ENCODE data around the gene CRYBB1.

Gene CRYBB1

DNA sequence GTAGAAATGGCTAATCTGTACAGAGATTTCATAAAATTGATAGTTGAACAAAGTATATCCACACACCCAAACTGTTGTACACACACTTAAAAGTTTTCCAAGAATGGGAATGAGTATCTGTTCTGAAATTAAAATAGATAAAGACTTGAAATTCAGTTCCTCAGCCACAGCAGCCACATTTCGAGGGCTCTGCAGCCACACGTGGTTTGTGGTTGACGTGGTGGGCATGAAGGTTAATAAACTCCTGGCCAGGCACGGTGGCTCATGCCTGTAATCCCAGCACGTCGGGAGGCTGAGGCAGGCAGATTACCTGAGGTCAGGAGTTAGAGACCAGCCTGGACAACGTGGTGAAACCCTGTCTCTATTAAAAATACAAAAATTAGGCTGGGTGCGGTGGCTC is 51.9 kb downstream of the CRYBB1 start:
- no peak overlapping the region for H3K4me3 ChIP-seq (ENCODE audit: control insufficient read depth, low read depth, low read length)
- DNase-seq (ENCODE audit: low read depth) = no peak
- TF ChIP-seq, protein P1, sequence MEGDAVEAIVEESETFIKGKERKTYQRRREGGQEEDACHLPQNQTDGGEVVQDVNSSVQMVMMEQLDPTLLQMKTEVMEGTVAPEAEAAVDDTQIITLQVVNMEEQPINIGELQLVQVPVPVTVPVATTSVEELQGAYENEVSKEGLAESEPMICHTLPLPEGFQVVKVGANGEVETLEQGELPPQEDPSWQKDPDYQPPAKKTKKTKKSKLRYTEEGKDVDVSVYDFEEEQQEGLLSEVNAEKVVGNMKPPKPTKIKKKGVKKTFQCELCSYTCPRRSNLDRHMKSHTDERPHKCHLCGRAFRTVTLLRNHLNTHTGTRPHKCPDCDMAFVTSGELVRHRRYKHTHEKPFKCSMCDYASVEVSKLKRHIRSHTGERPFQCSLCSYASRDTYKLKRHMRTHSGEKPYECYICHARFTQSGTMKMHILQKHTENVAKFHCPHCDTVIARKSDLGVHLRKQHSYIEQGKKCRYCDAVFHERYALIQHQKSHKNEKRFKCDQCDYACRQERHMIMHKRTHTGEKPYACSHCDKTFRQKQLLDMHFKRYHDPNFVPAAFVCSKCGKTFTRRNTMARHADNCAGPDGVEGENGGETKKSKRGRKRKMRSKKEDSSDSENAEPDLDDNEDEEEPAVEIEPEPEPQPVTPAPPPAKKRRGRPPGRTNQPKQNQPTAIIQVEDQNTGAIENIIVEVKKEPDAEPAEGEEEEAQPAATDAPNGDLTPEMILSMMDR (conservative IDR thresholded peaks at IDR 0.05; ENCODE audit: control insufficient read depth, insufficient read depth, low read depth, low read length) = no peak

DNA sequence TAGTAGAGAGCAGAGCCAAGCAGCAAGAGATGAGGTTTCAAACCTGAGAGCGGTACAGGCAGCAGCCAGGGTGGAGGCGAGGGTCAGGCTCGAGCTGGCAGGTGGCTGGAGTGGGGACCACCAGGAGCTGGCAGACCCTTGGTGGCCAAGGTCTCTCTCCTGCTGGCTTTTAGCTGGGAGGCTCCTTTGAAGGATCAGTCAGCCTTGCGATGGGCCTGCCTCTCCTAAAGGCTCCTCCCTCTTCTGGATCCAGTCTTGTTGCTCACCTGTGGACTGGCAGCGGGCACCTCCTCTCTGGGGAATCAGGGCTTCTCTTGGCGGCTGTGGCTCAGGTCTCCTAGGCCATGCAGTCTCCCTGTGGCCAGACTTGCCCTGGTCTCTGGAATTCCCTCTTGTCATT is 52.6 kb downstream of the CRYBB1 start:
- no peak for DNase-seq (ENCODE audit: low read depth)
- no peak overlapping the region for H3K4me3 ChIP-seq (ENCODE audit: control insufficient read depth, low read depth, low read length)
- TF ChIP-seq, protein P1 (conservative IDR thresholded peaks at IDR 0.05; ENCODE audit: control insufficient read depth, insufficient read depth, low read depth, low read length) = no peak

DNA sequence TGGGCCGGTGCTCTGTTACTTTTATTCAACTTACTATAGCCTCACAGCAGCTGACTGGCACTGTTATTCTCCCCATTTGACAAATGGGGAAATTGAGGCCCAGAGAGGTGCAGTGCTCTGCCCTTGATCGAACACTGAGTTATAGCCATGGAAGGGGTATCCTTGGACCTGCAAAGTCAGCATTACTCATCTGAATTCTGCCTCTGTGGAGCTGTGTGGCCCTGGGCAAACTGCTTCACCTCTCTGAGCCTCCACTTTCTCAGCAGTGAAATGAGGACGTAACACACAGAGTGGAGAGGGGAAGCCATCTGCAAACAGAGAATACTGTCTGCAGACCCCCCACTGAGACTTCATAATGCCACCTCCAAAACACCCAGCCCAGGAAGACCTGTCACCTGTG is 53.2 kb downstream of the CRYBB1 start:
- TF ChIP-seq, protein P1 (conservative IDR thresholded peaks at IDR 0.05; ENCODE audit: control insufficient read depth, insufficient read depth, low read depth, low read length) = no peak
- no peak overlapping the region for H3K4me3 ChIP-seq (ENCODE audit: control insufficient read depth, low read depth, low read length)
- DNase-seq (ENCODE audit: low read depth) = no peak

- no peak overlapping the region for H3K4me3 ChIP-seq (ENCODE audit: control insufficient read depth, low read depth, low read length)
- TF ChIP-seq, protein P1 (conservative IDR thresholded peaks at IDR 0.05; ENCODE audit: control insufficient read depth, insufficient read depth, low read depth, low read length) = no peak
- DNase-seq (ENCODE audit: low read depth) = no peak
These were observed 53.6 kb downstream of the CRYBB1 start for GRCh38 chr22:26564181-26564580.

DNA sequence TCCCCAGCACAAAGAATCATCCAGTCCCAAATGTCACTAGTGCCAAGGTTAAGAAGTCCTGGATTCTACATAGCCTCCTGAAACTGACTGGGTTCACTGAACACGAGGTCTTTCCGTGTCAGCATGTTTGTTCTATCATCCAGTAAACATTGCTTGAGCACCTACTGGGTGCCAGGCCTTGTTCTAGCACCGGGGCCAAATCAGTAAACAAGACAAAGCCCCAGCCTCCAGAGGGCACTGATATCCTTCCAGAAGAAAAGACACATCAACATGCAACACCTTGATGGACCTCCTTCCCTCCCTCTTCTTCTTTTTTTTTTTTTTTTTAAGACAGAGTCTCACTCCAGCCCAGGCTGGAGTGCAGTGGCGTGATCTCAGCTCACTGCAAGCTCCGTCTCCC is 54.8 kb downstream of the CRYBB1 start:
- TF ChIP-seq, protein P1 (conservative IDR thresholded peaks at IDR 0.05; ENCODE audit: control insufficient read depth, insufficient read depth, low read depth, low read length) = no peak
- H3K4me3 ChIP-seq (ENCODE audit: control insufficient read depth, low read depth, low read length) = no peak overlapping the region
- no peak for DNase-seq (ENCODE audit: low read depth)

DNA sequence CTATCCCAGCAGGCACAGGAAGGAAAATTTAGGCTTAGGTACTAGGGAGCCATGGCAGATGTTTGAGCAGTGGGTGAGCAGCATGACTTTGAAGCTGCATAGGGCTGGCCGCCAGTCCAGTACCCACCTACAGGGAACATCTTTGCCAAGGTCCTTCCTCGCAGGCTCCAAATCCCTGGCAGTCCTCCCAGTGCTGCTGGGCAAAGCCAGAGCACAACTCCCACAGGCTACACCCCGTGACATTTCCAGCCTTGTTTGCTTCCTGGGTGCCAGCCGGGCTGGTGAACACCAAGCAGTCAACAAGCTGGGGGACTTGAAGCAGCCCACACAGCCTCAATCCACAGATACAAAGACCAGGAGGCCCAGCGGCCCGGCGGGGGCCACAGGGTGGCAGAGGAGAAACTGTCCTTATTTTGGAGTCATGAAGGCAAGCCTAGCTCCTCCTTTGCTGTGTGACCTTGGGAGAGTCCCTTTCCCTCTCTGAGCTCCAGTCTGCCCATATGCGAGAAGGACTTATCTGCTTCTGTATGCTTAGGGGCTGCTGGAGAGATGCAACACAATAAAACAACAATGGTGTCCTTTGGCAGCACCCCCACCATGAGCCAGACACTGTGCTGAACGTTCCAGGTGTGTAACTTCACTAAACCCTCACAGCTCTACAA is 55.9 kb downstream of the CRYBB1 start:
- DNase-seq (ENCODE audit: low read depth) = no peak
- no peak overlapping the region for H3K4me3 ChIP-seq (ENCODE audit: control insufficient read depth, low read depth, low read length)
- TF ChIP-seq, protein P1 (conservative IDR thresholded peaks at IDR 0.05; ENCODE audit: control insufficient read depth, insufficient read depth, low read depth, low read length) = no peak
